Psoas muscle (tissue), 8 donors: ENCODE data around the gene CERS5. TPM values are rescaled to one million over a fixed set of nuclear protein-coding genes. Genes with fewer than 3 reads are reported as not detected.
A peak's percentile ranks its signal among the peaks of the same experiment; 100 is the strongest.
"Not testable (repeated sequence)": the region's sequence is repeated elsewhere in the genome, so short reads cannot be mapped to it uniquely, and the experiment has no call there.

ENCODE experiments used
- ATAC-seq, 4 donors: fragments of 200-7000 bp; cut with Tn5 transposase; one replicate each; pipeline ENCODE4 v1.9.1; 2020; ENCODE audit warnings: moderate library complexity in 3 of 4, mild to moderate bottlenecking in 2 of 4
- DNase-seq, 2 donors: peaks; one replicate each; pipeline ENCODE4 v3.0.0-alpha.2; 2020
- H3K27ac ChIP-seq: fragments of 200-600 bp; one replicate; pipeline ENCODE4 v1.8.0; 2022
- H3K27me3 ChIP-seq, 3 donors: fragments of 200-600 bp in 1 of 3; one replicate each; pipeline versions ENCODE4 v1.6.1 to v1.8.0; 2013 to 2022; ENCODE audit warnings: low read length in 2 of 3, mild to moderate bottlenecking in 2 of 3, moderate library complexity in 1 of 3; ENCODE audit not compliant: insufficient read depth in 3 of 3
- H3K36me3 ChIP-seq, 2 donors: fragments of 200-600 bp in 1 of 2; one replicate each; pipeline versions ENCODE4 v1.6.1 to v1.8.0; 2013 to 2022; ENCODE audit warnings: low read depth in 1 of 2, mild to moderate bottlenecking in 1 of 2, moderate library complexity in 1 of 2; ENCODE audit not compliant: insufficient read depth in 1 of 2
- H3K4me1 ChIP-seq: fragments of 200-600 bp; one replicate; pipeline ENCODE4 v1.8.0; 2022
- H3K4me3 ChIP-seq: fragments of 200-600 bp; one replicate; pipeline ENCODE4 v1.8.0; 2022; ENCODE audit warnings: mild to moderate bottlenecking
- H3K9me3 ChIP-seq: fragments of 200-600 bp; one replicate; pipeline ENCODE4 v1.8.0; 2022
- WGBS, 3 donors: extraction: QIAGEN DNeasy Blood & Tissue Kit; methylation state at CpG; one replicate each; pipeline versions ENCODE4 v1.1.6 to v1.1.7; 2013; 5-methylcytosine and 5-hydroxymethylcytosine counted together
- intact Hi-C, 2 donors: fragments of 100-400 bp; cut with DNase I; formaldehyde crosslinking; loops; one replicate each; pipeline versions ENCODE4 v1.11.0 to v1.14.2; 2022
- polyA plus RNA-seq, 3 donors: library from polyadenylated mRNA; stranded (reverse); fragments of 200-250 nt; gene quantifications; one replicate each; pipeline ENCODE4 v1.2.3, GENCODE V29; 2013
- total RNA-seq, 4 donors: library from RNA; stranded (reverse); fragmentation: NEBNext Ultra II Directional in 2 of 4; extraction: Animal tissue kit (Norgen Biotek cat#: 25700) in 2 of 4; gene quantifications; one replicate each; pipeline versions ENCODE4 v1.2.1 to v1.2.4, GENCODE V29; 2021 to 2023
- TF ChIP-seq, protein P1 (sequence below): fragments of 200-600 bp; IDR thresholded peaks from one replicate; pipeline ENCODE4 v1.8.0; 2022; ENCODE audit warnings: antibody characterized with exemption
- donor health status: healthy with polysubstance abuse.
- donor health status: DM: no; HTN: no; CAD: no; lungs with moderate emphysema.
- donor health status: Bipolar disorder and iron deficiency.
- donor health status: healthy.
- donor health status: DM: yes; HTN: yes; CAD: no.
- donor health status: DM: no; HTN: no; CAD: no.
- donor health status: DM: no; HTN: no; CAD: no.
- donor health status: DM: yes; HTN: yes; CAD: no.

The CERS5 gene
- total and polyA plus RNA-seq, 7 donors = 5.2 to 10.7 (median 7.2) TPM

DNA sequence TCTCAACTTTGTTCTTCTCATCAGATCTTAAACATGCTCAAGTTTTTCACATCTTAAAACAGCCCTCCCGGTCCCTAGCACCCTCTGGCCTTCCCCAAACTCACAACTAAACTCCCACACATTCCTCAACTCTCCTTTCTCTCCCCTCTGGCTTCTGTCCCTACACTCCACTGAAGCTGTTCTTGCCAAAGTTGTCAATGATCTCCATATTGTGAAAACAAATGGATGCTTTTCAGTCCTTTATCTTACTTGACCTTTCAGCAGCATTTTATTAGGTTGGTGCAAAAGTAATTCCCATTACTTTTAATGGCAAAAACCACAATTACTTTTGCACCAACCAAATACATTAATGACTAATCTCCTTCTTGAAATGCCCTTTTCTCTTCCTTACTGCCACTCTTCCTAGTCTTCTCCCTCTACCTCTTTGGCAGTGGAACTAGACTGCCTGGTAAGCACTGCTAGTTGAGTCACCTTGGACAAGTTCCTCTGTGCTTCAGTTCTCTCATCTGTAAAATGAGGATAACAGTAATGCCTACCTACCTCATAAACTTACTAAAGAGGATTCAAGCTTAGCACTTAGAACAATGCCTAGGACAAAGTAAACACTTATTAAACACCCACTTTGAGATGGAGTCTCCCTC is 16.0 kb downstream of the CERS5 start:
- intact Hi-C loops = no loop called here
- Histone ChIP-seq H3K4me1 (peaks cover 3% of the 10 kb centered on the region), H3K4me3 (no peak overlapping the region), H3K27ac (no peak overlapping the region), H3K36me3 (no peaks in the 10 kb centered on the region), H3K27me3 (no peaks in the 10 kb centered on the region), H3K9me3 (no peaks in the 10 kb centered on the region)
- ATAC-seq (no peak), DNase-seq (no peak)
- TF ChIP-seq, protein P1, sequence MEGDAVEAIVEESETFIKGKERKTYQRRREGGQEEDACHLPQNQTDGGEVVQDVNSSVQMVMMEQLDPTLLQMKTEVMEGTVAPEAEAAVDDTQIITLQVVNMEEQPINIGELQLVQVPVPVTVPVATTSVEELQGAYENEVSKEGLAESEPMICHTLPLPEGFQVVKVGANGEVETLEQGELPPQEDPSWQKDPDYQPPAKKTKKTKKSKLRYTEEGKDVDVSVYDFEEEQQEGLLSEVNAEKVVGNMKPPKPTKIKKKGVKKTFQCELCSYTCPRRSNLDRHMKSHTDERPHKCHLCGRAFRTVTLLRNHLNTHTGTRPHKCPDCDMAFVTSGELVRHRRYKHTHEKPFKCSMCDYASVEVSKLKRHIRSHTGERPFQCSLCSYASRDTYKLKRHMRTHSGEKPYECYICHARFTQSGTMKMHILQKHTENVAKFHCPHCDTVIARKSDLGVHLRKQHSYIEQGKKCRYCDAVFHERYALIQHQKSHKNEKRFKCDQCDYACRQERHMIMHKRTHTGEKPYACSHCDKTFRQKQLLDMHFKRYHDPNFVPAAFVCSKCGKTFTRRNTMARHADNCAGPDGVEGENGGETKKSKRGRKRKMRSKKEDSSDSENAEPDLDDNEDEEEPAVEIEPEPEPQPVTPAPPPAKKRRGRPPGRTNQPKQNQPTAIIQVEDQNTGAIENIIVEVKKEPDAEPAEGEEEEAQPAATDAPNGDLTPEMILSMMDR = no peak
- 69 to 82% (median 76%) methylated on average over 1 of the region's 1 CpG for WGBS, 3 donors

DNA sequence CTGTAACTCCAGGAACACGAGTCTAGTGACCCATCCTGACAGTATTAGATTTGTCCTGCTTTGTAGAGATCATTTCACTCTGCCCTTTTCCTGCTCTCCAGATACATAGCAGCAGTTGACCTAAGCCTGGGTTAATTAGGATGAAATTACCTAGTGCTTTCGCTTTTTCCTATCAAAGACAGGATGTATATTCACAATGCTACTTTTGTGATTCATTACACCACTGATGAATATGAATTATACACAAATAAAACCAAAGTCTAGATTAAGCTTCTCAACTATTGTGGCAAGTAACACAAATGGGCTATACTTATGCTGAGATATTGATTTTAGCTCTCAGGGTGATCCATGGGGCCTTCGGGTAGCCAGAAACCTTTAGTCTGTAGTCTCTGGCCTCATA is 17.9 kb downstream of the CERS5 start:
- TF ChIP-seq, protein P1 = no peak
- no peak for DNase-seq
- ATAC-seq = no peak
- intact Hi-C loops = no loop called here
- WGBS, 3 donors = 47 to 61% (median 47%) methylated on average over 3 of the region's 3 CpGs
- H3K36me3 ChIP-seq = no peaks in the 10 kb centered on the region
- H3K4me1 ChIP-seq = peaks cover 3% of the 10 kb centered on the region
- H3K27me3 ChIP-seq = no peaks in the 10 kb centered on the region
- H3K27ac ChIP-seq = peak overlapping the region; percentile 9
- no peaks in the 10 kb centered on the region for H3K9me3 ChIP-seq
- no peak overlapping the region for H3K4me3 ChIP-seq

DNA sequence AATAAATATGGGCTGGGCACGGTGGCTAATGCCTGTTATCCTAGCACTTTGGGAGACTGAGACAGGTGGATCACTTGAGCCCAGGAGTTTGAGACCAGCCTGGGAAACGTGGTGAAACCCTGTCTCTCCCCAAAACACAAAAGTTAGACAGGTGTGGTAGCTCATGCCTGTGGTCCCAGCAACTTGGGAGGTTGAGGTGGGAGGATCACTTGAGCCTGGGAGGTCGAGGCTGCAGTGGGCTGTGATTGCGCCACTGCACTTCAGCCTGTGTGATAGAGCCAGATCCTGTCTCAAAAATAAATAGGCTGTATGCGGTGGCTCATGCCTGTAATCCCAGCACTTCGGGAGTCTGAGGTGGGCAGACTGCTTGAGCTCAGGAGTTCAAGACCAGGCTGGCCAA is 19.2 kb downstream of the CERS5 start:
- H3K4me3 ChIP-seq, H3K9me3 ChIP-seq, intact Hi-C loops, H3K36me3 ChIP-seq, H3K27me3 ChIP-seq, DNase-seq, H3K27ac ChIP-seq, ATAC-seq, H3K4me1 ChIP-seq: not testable (repeated sequence)
- WGBS, 3 donors = 69 to 86% (median 77%) methylated on average over 6 of the region's 6 CpGs

DNA sequence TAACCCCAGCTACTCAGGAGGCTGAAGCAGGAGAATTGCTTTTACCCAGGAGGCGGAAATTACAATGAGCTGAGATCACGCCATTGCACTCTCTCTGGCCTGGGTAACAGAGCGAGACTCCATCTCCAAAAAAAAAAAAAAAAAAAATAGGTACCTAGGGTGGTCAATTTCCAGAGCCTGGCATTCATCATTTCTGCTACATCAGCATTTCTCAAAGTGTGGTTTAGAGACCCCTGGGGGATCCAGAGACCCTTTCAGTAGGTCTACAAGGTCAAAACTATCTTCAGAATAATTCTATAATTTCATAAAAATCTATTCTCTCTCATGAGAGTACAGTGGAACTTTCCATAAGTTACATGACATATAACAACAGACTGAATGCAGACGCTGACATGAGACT is 19.9 kb downstream of the CERS5 start:
- Histone ChIP-seq H3K27ac (no peak overlapping the region), H3K27me3 (no peaks in the 10 kb centered on the region), H3K4me3 (no peak overlapping the region), H3K9me3 (no peaks in the 10 kb centered on the region), H3K36me3 (peaks cover 0 to 7% of the 10 kb centered on the region in 2 donors), H3K4me1 (peaks cover 3% of the 10 kb centered on the region)
- intact Hi-C loops = no loop called here
- DNase-seq (no peak), ATAC-seq (no peak)
- 97 to 98% (median 98%) methylated on average over 4 of the region's 4 CpGs for WGBS, 3 donors
- TF ChIP-seq, protein P1 = no peak

DNA sequence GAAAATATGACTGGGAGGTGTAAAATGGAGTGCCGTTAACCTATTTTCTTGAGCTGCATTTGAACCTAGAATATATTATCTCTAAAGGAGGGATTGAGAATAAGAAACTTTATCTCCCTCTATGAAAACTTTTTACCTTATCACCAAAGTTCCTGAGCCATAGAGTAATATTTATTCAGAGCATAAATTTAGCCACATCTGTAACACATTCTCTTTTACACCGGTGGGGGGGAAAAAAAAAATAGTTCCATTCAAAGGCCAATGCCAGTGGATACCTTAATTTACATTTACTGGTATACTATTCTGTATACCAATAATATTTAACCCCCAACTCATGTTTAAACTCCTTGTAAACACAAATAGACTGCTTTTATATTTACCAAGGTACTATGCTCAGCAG is 21.7 kb downstream of the CERS5 start:
- intact Hi-C loops = no loop called here
- TF ChIP-seq, protein P1 = no peak
- Histone ChIP-seq H3K4me3 (no peak overlapping the region), H3K27me3 (no peaks in the 10 kb centered on the region), H3K4me1 (peaks cover 3% of the 10 kb centered on the region), H3K9me3 (no peaks in the 10 kb centered on the region), H3K27ac (no peak overlapping the region), H3K36me3 (peaks cover 0 to 18% of the 10 kb centered on the region in 2 donors)
- WGBS, 3 donors = 68 to 91% (median 85%) methylated on average over 2 of the region's 2 CpGs
- ATAC-seq (no peak), DNase-seq (no peak)
